Osteoblast (primary cell): ENCODE data around the gene CLDN7. TPM values are rescaled to one million over a fixed set of nuclear protein-coding genes. Genes with fewer than 3 reads are reported as not detected.
"Not testable (repeated sequence)": the region's sequence is repeated elsewhere in the genome, so short reads cannot be mapped to it uniquely, and the experiment has no call there.

ENCODE experiments used
- DNase-seq: peaks from one replicate; pipeline ENCODE4 v3.0.0; 2011; ENCODE audit warnings: low spot score, mixed read lengths; ENCODE audit not compliant: insufficient read length; ENCODE audit errors: missing footprints
- H2AFZ ChIP-seq: 2 replicates; pipeline ENCODE4 v1.6.0; 2011; ENCODE audit warnings: mild to moderate bottlenecking, low read length
- H3K27ac ChIP-seq: 2 replicates; pipeline ENCODE4 v1.5.1; 2011; ENCODE audit warnings: mild to moderate bottlenecking, low read depth, low read length, moderate library complexity
- H3K27me3 ChIP-seq: 2 replicates; pipeline ENCODE4 v1.6.0; 2012; ENCODE audit warnings: mild to moderate bottlenecking, control low read depth, inconsistent platforms, low read length, moderate library complexity; ENCODE audit not compliant: insufficient read depth
- H3K36me3 ChIP-seq: 2 replicates; pipeline ENCODE4 v1.5.1; 2011; ENCODE audit warnings: mild to moderate bottlenecking, low read length, control low read depth, moderate library complexity; ENCODE audit not compliant: insufficient read depth
- H3K4me1 ChIP-seq: 2 replicates; pipeline ENCODE4 v1.5.1; 2011; ENCODE audit warnings: mild to moderate bottlenecking, low read length, control low read depth, moderate library complexity; ENCODE audit not compliant: insufficient read depth
- H3K4me2 ChIP-seq: 2 replicates; pipeline ENCODE4 v1.6.0; 2011; ENCODE audit warnings: mild to moderate bottlenecking, low read length; ENCODE audit not compliant: insufficient read depth
- H3K4me3 ChIP-seq: fragments of 200-600 bp; sonication (generic); 3 replicates; pipeline ENCODE4 v1.5.1; 2012; ENCODE audit warnings: mild to moderate bottlenecking, low read length, inconsistent platforms; ENCODE audit not compliant: insufficient read depth
- H3K79me2 ChIP-seq: 2 replicates; pipeline ENCODE4 v1.6.0; 2012; ENCODE audit warnings: mild to moderate bottlenecking, low read length, control low read depth, inconsistent platforms; ENCODE audit not compliant: insufficient read depth
- H3K9me3 ChIP-seq: 2 replicates; pipeline ENCODE4 v1.5.1; 2011; ENCODE audit warnings: low read depth, low read length, control low read depth
- H4K20me1 ChIP-seq: 2 replicates; pipeline ENCODE4 v1.6.0; 2012; ENCODE audit warnings: mild to moderate bottlenecking, low read length, control low read depth; ENCODE audit not compliant: insufficient read depth
- total RNA-seq: library from RNA; depleted of rRNA; stranded (reverse); fragments of >200 nt; gene quantifications from 2 replicates; pipeline ENCODE4 v1.2.3, GENCODE V29; 2012
- TF ChIP-seq, protein P1 (sequence below): IDR thresholded peaks from 2 replicates; pipeline ENCODE4 v1.5.1; 2011; ENCODE audit warnings: mild to moderate bottlenecking, low read depth, low read length, moderate library complexity; ENCODE audit errors: extremely low read depth

Gene CLDN7
- total RNA-seq, 1 donor: 0.36 TPM

DNA sequence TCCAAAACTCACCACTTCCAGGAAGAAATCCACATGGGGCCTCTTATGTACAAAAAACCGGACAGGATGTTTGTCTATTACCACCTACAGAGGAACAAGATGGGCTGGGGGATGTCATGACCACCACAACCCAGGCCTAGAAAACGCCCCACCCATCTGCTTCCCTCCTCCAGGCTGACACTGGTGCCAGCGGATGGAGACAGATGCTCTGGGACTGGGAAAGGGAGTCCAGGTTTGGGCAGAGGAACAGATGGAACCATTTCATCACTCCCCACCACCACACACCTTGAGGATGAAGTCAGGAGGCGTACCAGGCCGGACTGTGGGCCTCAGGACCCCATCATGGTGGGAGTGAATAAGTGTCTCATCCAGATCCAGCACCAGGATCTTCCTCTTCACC lies 15.5 kb downstream of the CLDN7 start:
- TF ChIP-seq, protein P1, sequence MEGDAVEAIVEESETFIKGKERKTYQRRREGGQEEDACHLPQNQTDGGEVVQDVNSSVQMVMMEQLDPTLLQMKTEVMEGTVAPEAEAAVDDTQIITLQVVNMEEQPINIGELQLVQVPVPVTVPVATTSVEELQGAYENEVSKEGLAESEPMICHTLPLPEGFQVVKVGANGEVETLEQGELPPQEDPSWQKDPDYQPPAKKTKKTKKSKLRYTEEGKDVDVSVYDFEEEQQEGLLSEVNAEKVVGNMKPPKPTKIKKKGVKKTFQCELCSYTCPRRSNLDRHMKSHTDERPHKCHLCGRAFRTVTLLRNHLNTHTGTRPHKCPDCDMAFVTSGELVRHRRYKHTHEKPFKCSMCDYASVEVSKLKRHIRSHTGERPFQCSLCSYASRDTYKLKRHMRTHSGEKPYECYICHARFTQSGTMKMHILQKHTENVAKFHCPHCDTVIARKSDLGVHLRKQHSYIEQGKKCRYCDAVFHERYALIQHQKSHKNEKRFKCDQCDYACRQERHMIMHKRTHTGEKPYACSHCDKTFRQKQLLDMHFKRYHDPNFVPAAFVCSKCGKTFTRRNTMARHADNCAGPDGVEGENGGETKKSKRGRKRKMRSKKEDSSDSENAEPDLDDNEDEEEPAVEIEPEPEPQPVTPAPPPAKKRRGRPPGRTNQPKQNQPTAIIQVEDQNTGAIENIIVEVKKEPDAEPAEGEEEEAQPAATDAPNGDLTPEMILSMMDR: no peak
- DNase-seq: no peak
- Histone ChIP-seq H3K27me3 (no peaks in the 10 kb centered on the region), H3K79me2 (peaks cover 75% of the 10 kb centered on the region), H3K36me3 (peaks cover 31% of the 10 kb centered on the region), H3K9me3 (no peaks in the 10 kb centered on the region), H3K4me1 (peaks cover 16% of the 10 kb centered on the region), H3K4me3 (no peak overlapping the region), H3K27ac (no peak overlapping the region), H3K4me2 (no peak overlapping the region), H4K20me1 (peaks cover 3% of the 10 kb centered on the region), H2AFZ (no peak overlapping the region)

DNA sequence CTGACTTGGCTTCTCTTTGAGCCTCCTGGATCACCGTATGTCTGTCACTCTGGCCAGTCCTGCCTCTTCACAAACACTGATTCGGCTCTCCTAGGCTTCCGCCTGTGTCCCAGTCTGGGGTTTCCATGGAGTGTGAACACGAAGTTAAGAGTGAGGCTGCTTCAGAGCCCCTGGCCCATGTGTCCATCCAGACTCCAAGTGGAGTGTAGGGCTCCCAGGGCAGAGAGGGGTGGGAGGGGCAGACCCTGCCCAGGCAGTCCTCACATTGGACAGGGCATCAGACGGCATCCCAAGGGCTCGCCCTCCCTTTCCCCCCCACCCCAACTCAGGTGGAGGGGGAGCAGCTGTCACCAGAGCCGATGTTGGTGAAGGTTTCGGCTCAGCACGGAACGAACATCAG lies 18.4 kb downstream of the CLDN7 start:
- Histone ChIP-seq H3K4me2 (peak overlapping the region; percentile 98), H4K20me1 (peaks cover 14% of the 10 kb centered on the region), H3K79me2 (peaks cover 75% of the 10 kb centered on the region), H3K4me1 (peaks cover 26% of the 10 kb centered on the region), H3K36me3 (peaks cover 46% of the 10 kb centered on the region)
- H2AFZ ChIP-seq, DNase-seq, H3K27ac ChIP-seq, H3K4me3 ChIP-seq, H3K9me3 ChIP-seq, H3K27me3 ChIP-seq: not testable (repeated sequence)

GRCh38 chr17:7243453-7243729 lies 18.9 kb downstream of the CLDN7 start:
- Histone ChIP-seq H3K27me3 (no peaks in the 10 kb centered on the region), H3K79me2 (peaks cover 75% of the 10 kb centered on the region), H3K4me3 (peak overlapping the region; percentile 86), H3K27ac (peak overlapping the region; percentile 84), H3K4me1 (peaks cover 26% of the 10 kb centered on the region), H3K4me2 (peak overlapping the region; percentile 98), H3K9me3 (no peaks in the 10 kb centered on the region), H2AFZ (peak overlapping the region; percentile 93), H4K20me1 (peaks cover 14% of the 10 kb centered on the region), H3K36me3 (peaks cover 46% of the 10 kb centered on the region)
- DNase-seq: peak; percentile 79
- TF ChIP-seq, protein P1: no peak

DNA sequence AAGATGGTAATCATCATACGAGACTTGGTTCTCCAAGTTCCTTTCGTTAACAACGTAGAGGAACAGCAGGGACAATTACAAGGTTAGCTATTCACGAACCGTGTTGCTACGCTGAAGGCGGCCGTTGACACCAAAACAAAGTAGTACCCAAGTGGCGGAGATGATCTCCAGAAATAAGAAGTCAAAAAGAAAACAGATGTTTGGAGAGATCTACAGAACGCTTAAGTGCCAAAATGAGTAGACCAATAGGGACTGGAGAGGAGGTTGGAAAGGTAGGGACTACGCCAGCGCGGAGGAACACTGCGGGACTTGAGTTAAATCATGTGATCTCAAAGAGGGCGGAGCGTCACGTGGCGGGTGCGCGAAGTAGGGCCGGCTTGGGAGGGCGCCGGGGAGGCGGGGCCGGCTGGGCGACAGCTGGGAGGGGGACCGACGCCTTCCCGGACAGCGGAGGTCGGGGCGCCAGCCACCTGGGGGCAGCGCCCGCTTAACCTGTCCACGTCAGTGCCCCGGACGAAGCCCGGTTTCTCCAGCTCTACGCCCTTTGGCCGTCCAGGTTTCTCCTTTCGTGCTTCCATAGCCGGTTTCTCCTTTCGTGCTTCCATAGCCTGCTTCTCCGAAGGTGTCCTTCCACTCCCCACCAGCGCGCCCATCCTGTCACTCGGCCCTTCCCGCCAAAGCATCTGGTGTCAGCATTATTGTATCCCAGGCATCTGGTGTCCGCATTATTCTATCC lies 19.4 kb downstream of the CLDN7 start:
- Histone ChIP-seq H3K4me2 (peak overlapping the region; percentile 98), H3K9me3 (no peaks in the 10 kb centered on the region), H3K36me3 (peaks cover 46% of the 10 kb centered on the region), H3K79me2 (peaks cover 73% of the 10 kb centered on the region), H3K27ac (peak overlapping the region; percentile 84), H3K27me3 (no peaks in the 10 kb centered on the region), H3K4me1 (peaks cover 26% of the 10 kb centered on the region), H4K20me1 (peaks cover 14% of the 10 kb centered on the region), H2AFZ (peak overlapping the region; percentile 93), H3K4me3 (peak overlapping the region; percentile 86)
- TF ChIP-seq, protein P1: no peak
- DNase-seq: peak; percentile 97
